ENCODE results near the gene SCNN1G. TPM values are rescaled to one million over a fixed set of nuclear protein-coding genes. Genes with fewer than 3 reads are reported as not detected.
A peak's percentile ranks its signal among the peaks of the same experiment; 100 is the strongest.
"Not testable (repeated sequence)": the region's sequence is repeated elsewhere in the genome, so short reads cannot be mapped to it uniquely, and the experiment has no call there.

Gene SCNN1G
- total RNA-seq, 1 experiment from 2014 or later, result not detected

DNA sequence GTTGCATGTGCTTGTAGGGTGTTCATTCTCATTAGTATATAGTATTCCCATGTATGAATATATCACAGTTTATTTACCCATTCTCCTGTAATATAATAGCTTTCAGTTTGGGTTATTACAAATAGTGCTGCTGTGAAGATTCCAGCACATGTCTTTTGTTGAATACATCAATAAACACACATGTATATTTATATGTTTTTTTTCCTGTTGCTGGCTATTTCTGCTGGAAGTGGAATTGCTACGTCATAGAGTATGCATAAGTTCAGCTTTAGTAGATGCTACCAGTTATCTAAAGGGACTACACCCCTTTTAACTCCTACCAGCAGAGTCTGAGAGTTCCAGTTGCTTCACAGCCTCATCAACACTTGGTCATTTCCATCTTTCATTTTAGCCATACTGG, 67.3 kb downstream of the SCNN1G start:
- no peak for DNase-seq (ENCODE audit: low read depth)

DNA sequence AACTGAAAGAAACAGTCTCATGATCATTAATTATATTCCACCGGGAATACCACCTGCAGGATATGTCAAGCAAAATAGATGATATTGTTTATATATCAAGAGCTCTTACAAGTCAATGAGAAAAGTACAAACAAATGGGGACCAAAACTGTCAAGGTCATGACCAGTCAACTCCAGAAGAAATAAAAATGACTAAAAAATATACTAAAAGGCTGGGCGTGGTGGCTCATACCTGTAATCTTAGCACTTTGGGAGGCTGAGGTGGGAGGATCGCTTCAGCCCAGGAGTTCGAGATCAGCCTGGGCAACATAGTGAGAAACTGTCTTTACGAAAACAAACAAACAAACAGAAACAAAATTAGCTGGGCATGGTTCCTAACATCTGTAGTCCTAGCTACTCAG, 69.8 kb downstream of the SCNN1G start:
- DNase-seq (ENCODE audit: low read depth), result no peak

DNA sequence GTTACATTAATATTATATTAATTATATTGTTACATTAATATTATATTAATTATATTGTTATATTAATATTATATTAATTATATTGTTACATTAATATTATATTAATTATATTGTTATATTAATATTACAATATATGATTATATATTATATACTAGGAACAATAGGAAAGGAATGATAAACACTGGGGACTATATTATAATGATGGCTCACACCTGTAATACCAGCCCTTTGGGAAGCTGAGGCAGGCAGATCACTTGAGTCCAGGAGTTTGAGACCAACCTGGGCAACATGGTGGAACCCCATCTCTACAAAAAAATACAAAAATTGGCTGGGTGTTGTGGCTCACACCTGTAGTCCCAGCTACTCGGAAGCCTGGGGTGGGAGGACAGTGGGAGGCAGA, 71.1 kb downstream of the SCNN1G start:
- not testable (repeated sequence) for DNase-seq (ENCODE audit: low read depth)

DNA sequence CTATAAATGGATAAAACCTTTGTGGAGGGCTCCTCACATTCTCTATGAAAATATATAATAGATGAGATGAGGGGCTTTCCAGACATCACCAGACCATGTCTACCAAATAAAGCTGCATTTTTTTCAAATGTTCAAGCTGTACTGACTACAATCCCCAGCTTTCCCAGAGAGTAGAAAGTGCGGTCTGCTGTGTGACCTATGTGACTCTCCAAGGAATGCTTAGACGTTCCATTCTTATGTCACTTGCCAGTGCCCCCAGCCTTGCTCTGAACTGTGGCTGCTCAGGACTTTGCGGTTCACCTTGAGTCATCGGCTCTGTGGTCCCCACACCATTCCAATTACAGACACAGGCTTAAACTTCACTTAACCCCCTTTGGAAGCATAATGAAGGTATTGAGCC, 71.8 kb downstream of the SCNN1G start:
- DNase-seq (ENCODE audit: low read depth), result peak; percentile 98

DNA sequence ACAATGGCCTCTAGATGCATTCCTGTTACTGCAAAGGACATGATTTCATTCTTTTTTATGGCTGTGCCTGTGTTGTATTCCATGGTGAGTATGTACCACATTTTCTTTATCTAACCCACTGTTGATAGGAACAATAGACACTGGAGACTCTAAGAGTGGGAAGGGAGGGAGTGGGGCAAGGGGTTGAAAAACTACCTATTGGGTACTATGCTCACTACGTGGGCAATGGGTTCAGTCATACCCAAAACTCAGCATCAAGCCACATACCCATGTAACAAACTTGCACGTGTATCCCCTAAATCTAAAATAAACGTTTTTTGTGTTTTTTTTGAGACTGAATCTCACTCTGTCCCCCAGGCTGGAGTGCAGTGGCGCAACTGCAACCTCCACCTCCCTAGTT, 72.5 kb downstream of the SCNN1G start:
- no peak for DNase-seq (ENCODE audit: low read depth)

DNA sequence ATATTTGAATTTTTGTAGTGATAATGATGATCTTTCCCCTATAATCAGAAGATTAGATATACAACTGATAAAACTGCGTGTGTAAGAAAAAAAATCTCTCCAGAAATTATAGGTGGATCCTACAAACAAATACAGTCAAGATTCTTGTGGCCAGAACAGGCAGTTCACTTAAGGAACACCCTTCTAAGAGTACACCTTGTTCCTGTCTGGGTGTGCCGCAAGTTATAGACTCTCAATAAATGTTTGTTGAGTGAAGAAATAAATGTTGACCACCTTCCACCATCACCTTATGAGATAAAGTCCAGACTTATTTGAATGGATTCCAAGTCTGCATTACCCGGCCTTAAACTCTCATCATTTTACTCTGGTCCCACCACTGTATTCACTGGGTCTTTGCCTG, 73.9 kb downstream of the SCNN1G start:
- no peak for DNase-seq (ENCODE audit: low read depth)

DNA sequence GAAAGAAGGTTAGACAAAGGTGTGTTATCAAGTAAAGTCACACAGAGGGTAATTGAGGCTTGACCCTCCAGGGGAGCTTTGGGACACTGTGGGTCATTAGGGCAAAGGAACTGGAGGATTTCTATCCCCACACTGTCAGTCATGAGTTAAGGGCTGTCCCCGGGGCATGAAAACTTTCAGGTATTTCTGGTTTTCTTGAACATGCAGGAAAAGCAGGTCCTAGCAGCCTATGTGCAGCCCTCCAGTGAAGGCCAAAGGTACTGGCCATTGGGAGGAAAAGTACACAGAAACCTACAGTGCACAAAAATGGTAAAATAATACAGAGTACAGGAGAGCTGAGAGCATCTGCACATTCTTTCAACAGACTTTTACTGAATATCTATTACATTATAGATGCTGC, 75.1 kb downstream of the SCNN1G start:
- DNase-seq (ENCODE audit: low read depth), result no peak

DNA sequence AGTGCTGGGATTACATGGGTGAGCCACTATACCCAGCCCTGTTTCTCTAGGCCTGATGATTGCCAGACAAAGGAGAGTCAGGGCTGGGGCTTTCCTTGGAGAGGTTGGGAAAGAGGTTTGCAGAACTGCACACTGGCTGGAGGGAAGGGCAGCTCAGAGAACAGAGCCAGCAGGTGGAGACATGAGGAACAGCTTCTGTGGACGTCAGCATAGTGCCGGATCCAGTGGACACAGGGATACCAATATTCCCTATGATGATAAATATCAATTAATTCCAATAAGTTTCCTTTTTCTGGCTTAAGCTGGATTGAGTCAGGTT, 76.3 kb downstream of the SCNN1G start:
- no peak for DNase-seq (ENCODE audit: low read depth)

Other genes with a start within 250 kb of the SCNN1G start
- 5.5 and 10.6 TPM in 2 replicates for gene USP31, start 33.3 kb upstream of the SCNN1G start, total RNA-seq (2014; rRNA removed; shearing (Covaris generic))
- not detected in 2 replicates for gene SCNN1B, start 119.6 kb downstream of the SCNN1G start, total RNA-seq (2014; rRNA removed; shearing (Covaris generic))

Measured in M059J (cell line).